ENCODE results near the gene NCOA1. TPM values are rescaled to one million over a fixed set of nuclear protein-coding genes. Genes with fewer than 3 reads are reported as not detected.

The NCOA1 gene
- total RNA-seq, 1 donor from 2014 or later = 29.0 TPM

- peaks cover 35% of the 10 kb centered on the region for H3K36me3 Mint-ChIP-seq (ENCODE audit: unreplicated experiment)
- TF ChIP-seq, protein P1, sequence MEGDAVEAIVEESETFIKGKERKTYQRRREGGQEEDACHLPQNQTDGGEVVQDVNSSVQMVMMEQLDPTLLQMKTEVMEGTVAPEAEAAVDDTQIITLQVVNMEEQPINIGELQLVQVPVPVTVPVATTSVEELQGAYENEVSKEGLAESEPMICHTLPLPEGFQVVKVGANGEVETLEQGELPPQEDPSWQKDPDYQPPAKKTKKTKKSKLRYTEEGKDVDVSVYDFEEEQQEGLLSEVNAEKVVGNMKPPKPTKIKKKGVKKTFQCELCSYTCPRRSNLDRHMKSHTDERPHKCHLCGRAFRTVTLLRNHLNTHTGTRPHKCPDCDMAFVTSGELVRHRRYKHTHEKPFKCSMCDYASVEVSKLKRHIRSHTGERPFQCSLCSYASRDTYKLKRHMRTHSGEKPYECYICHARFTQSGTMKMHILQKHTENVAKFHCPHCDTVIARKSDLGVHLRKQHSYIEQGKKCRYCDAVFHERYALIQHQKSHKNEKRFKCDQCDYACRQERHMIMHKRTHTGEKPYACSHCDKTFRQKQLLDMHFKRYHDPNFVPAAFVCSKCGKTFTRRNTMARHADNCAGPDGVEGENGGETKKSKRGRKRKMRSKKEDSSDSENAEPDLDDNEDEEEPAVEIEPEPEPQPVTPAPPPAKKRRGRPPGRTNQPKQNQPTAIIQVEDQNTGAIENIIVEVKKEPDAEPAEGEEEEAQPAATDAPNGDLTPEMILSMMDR (IDR thresholded peaks at IDR 0.05) = no peak
- no peaks in the 10 kb centered on the region for H3K9me3 Mint-ChIP-seq (ENCODE audit: unreplicated experiment)
- H3K4me3 Mint-ChIP-seq (ENCODE audit: unreplicated experiment) = no peak overlapping the region
- no peak overlapping the region for H3K27ac Mint-ChIP-seq (ENCODE audit: unreplicated experiment)
- DNase-seq (ENCODE audit: extremely low spot score, unreplicated experiment) = no peak
- no peaks in the 10 kb centered on the region for H3K27me3 Mint-ChIP-seq (ENCODE audit: unreplicated experiment)
- peaks cover 5% of the 10 kb centered on the region for H3K4me1 Mint-ChIP-seq (ENCODE audit: unreplicated experiment)
Observed at GRCh38 chr2:24730481-24730880, 239.4 kb downstream of the NCOA1 start.

DNA sequence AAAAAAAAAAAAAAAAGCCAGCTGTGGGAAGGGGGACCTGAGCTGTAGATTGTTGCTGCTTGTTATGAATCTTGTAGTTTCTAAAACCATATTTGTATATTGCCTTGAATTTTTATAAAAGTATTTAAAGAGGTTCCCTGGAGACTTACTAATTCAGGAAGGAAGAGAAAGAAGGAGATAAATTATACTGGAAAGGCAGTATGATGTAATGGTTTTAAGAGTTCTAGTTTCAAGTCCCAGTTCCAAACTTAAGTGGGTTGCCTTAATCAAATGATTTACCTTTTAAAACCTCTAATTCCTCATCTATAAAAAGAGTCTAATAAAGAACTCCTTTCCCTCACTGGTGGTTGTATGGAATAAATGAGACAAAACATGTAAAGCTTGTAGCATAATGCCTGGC lies 240.0 kb downstream of the NCOA1 start:
- Mint-ChIP-seq H3K4me1 (ENCODE audit: unreplicated experiment) (peaks cover 5% of the 10 kb centered on the region), H3K27me3 (ENCODE audit: unreplicated experiment) (no peaks in the 10 kb centered on the region), H3K4me3 (ENCODE audit: unreplicated experiment) (no peak overlapping the region), H3K27ac (ENCODE audit: unreplicated experiment) (no peak overlapping the region), H3K9me3 (ENCODE audit: unreplicated experiment) (no peaks in the 10 kb centered on the region), H3K36me3 (ENCODE audit: unreplicated experiment) (peaks cover 36% of the 10 kb centered on the region)
- TF ChIP-seq, protein P1 (IDR thresholded peaks at IDR 0.05) = no peak
- DNase-seq (ENCODE audit: extremely low spot score, unreplicated experiment) = no peak

DNA sequence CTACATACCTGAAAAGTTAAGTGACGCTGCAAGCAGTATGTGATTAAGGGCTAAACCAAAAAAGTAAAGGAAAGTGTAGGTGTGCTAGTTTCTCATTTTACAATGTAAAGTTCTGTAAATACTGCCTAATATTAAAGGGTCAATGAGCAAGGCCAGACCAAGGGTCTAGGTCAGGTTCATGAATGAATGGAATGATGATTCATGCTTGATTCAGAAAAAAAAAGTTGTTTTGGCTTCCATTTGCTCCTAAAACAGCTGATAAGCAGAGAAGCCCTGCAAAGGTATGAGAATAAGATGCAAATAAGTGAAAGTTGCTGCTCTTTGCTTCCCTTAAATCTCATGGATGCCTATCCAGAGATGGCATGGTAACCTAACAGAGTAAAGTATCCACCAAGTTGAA lies 240.9 kb downstream of the NCOA1 start:
- Mint-ChIP-seq H3K4me1 (ENCODE audit: unreplicated experiment) (peaks cover 5% of the 10 kb centered on the region), H3K9me3 (ENCODE audit: unreplicated experiment) (no peaks in the 10 kb centered on the region), H3K27me3 (ENCODE audit: unreplicated experiment) (no peaks in the 10 kb centered on the region), H3K36me3 (ENCODE audit: unreplicated experiment) (peaks cover 36% of the 10 kb centered on the region), H3K4me3 (ENCODE audit: unreplicated experiment) (no peak overlapping the region), H3K27ac (ENCODE audit: unreplicated experiment) (no peak overlapping the region)
- DNase-seq (ENCODE audit: extremely low spot score, unreplicated experiment) = no peak
- TF ChIP-seq, protein P1 (IDR thresholded peaks at IDR 0.05) = no peak

DNA sequence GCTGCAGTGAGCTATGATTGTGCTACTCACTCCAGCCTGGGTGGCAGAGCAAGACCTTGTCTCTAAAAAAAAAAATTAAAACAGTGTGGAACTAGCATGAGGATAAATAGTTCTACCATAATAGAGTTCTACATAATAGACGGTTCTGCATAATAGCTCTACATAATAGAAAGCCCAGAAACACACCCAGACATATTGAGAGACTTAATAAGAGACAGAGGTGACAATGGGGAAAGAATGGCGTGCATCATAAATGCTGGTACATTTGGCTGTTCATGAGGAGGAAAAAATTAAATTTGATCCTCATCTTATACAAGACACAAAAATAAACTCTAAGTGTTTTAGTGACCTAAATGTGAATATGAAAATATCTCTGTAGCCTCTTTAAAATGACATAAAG lies 243.7 kb downstream of the NCOA1 start:
- Mint-ChIP-seq H3K4me3 (ENCODE audit: unreplicated experiment) (no peak overlapping the region), H3K27me3 (ENCODE audit: unreplicated experiment) (no peaks in the 10 kb centered on the region), H3K36me3 (ENCODE audit: unreplicated experiment) (peaks cover 25% of the 10 kb centered on the region), H3K4me1 (ENCODE audit: unreplicated experiment) (peaks cover 9% of the 10 kb centered on the region), H3K27ac (ENCODE audit: unreplicated experiment) (no peak overlapping the region), H3K9me3 (ENCODE audit: unreplicated experiment) (no peaks in the 10 kb centered on the region)
- no peak for DNase-seq (ENCODE audit: extremely low spot score, unreplicated experiment)
- TF ChIP-seq, protein P1 (IDR thresholded peaks at IDR 0.05) = no peak

DNA sequence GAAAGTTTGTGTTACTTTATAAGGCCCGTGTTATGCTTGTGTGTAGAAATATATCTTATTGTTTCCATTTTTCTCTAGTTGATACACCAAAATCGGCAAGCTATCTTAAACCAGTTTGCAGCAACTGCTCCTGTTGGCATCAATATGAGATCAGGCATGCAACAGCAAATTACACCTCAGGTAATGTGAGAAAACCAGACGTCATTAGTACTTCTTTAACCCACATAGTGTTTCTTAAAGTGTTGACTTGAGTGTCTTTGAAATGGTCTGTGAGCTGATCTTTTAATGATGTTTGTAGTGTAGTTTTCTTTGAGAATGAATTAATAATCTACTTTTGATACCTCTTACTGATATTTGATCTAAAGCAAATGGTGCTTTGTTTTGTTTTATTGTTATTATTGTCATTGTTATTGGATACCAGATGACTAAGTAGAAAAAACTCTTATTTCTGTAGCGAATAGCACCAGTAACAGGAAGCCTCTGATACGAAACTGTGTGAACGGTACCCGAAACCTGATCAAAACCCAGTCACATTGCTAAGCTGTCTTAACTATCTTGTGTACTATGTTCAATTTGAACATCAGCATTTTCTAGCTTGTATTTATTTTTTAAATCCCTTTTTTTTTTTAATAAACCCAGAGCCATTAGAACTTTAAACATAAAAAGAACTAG lies 248.4 kb downstream of the NCOA1 start:
- Mint-ChIP-seq H3K4me3 (ENCODE audit: unreplicated experiment) (no peak overlapping the region), H3K4me1 (ENCODE audit: unreplicated experiment) (peaks cover 4% of the 10 kb centered on the region), H3K27me3 (ENCODE audit: unreplicated experiment) (no peaks in the 10 kb centered on the region), H3K36me3 (ENCODE audit: unreplicated experiment) (peaks cover 33% of the 10 kb centered on the region), H3K27ac (ENCODE audit: unreplicated experiment) (no peak overlapping the region), H3K9me3 (ENCODE audit: unreplicated experiment) (no peaks in the 10 kb centered on the region)
- TF ChIP-seq, protein P1 (IDR thresholded peaks at IDR 0.05) = no peak
- no peak for DNase-seq (ENCODE audit: extremely low spot score, unreplicated experiment)

Data from osteocyte (in vitro differentiated cells).